Activated CD8-positive, alpha-beta memory T cell treated with anti-CD3 and anti-CD28 coated beads, Interleukin-2, amount 50 U/mL, for 1 hour (primary cell): ENCODE data around the gene DOK3.

Experiments used
- DNase-seq: peaks from one replicate; pipeline ENCODE4 v3.0.0-alpha.2; 2020; ENCODE audit errors: extremely low read depth

The DOK3 gene

GRCh38 chr5:177468685-177469628, 40.7 kb downstream of the DOK3 start:
- no peak for DNase-seq

- no peak for DNase-seq
Observed at GRCh38 chr5:177468329-177468684, 41.3 kb downstream of the DOK3 start.

- no peak for DNase-seq
Observed at GRCh38 chr5:177467436-177467835, 42.2 kb downstream of the DOK3 start.

- no peak for DNase-seq
Observed at GRCh38 chr5:177466861-177467260, 42.8 kb downstream of the DOK3 start.

GRCh38 chr5:177465044-177465443, 44.6 kb downstream of the DOK3 start:
- DNase-seq = no peak

GRCh38 chr5:177462021-177462670, 47.5 kb downstream of the DOK3 start:
- DNase-seq = no peak

- no peak for DNase-seq
Observed at GRCh38 chr5:177459819-177460628, 49.6 kb downstream of the DOK3 start.

- no peak for DNase-seq
Observed at GRCh38 chr5:177459357-177459756, 50.3 kb downstream of the DOK3 start.

GRCh38 chr5:177458912-177459350, 50.7 kb downstream of the DOK3 start:
- DNase-seq = no peak

GRCh38 chr5:177457852-177458681, 51.6 kb downstream of the DOK3 start:
- DNase-seq = no peak

- no peak for DNase-seq
Observed at GRCh38 chr5:177456976-177457851, 52.4 kb downstream of the DOK3 start.

- no peak for DNase-seq
Observed at GRCh38 chr5:177456591-177456964, 53.0 kb downstream of the DOK3 start.

- DNase-seq = peak; percentile 86
Observed at GRCh38 chr5:177455661-177456590, 53.7 kb downstream of the DOK3 start.

GRCh38 chr5:177455036-177455660, 54.5 kb downstream of the DOK3 start:
- peak; percentile 72 for DNase-seq

- peak; percentile 70 for DNase-seq
Observed at GRCh38 chr5:177454397-177455035, 55.1 kb downstream of the DOK3 start.

- no peak for DNase-seq
Observed at GRCh38 chr5:177453852-177454396, 55.7 kb downstream of the DOK3 start.

- DNase-seq = no peak
Observed at GRCh38 chr5:177452688-177453638, 56.7 kb downstream of the DOK3 start.
